Left ventricle myocardium superior (tissue), 1 donor: ENCODE results near the gene MEGF11. TPM values are rescaled to one million over a fixed set of nuclear protein-coding genes. Genes with fewer than 3 reads are reported as not detected.

Source experiments
- ATAC-seq: fragments of 200-7000 bp; cut with Tn5 transposase; one replicate; pipeline ENCODE4 v1.9.1; 2020; ENCODE audit warnings: mild to moderate bottlenecking, moderate library complexity
- DNase-seq: peaks from one replicate; pipeline ENCODE4 v3.0.0-alpha.2; 2020
- intact Hi-C: fragments of 100-400 bp; cut with micrococcal nuclease; formaldehyde crosslinking; loops from one replicate; pipeline ENCODE4 v1.11.0; 2022
- total RNA-seq: library from RNA; stranded (reverse); fragmentation: NEBNext Ultra II Directional; extraction: Animal tissue kit (Norgen Biotek cat#: 25700); gene quantifications from one replicate; pipeline ENCODE4 v1.2.1, GENCODE V29; 2021
- donor health status: DM: no; HTN: yes; CAD: no; lungs with severe emphysema.

The MEGF11 gene
- total RNA-seq, 1 donor from 2014 or later, result not detected

DNA sequence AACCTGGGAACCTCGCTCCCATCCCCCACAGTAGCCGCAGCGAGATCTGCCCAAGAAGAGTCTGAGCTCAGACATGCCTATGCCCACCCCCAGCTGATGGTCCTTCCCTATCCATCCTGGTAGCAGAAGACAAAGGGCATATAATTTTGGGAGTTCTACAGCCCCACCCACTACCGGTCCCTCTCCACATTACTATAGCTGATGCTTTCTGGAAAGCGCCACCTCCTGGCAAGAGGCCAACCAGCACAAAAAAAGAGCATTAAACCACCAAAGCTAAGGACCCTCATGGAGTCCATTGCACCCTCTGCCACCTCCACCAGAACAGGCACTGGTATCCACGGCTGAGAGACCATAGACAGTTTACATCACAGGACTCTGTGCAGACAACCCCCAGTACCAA lies 168.4 kb downstream of the MEGF11 start:
- DNase-seq, result no peak

GRCh38 chr15:66084704-66085103 lies 168.8 kb downstream of the MEGF11 start:
- ATAC-seq, result no peak
- intact Hi-C loops, result no loop called here
- no peak for DNase-seq

More for the DNA sequence above, 168.4 kb downstream of the MEGF11 start:
- ATAC-seq, result no peak
- intact Hi-C loops, result no loop called here

DNA sequence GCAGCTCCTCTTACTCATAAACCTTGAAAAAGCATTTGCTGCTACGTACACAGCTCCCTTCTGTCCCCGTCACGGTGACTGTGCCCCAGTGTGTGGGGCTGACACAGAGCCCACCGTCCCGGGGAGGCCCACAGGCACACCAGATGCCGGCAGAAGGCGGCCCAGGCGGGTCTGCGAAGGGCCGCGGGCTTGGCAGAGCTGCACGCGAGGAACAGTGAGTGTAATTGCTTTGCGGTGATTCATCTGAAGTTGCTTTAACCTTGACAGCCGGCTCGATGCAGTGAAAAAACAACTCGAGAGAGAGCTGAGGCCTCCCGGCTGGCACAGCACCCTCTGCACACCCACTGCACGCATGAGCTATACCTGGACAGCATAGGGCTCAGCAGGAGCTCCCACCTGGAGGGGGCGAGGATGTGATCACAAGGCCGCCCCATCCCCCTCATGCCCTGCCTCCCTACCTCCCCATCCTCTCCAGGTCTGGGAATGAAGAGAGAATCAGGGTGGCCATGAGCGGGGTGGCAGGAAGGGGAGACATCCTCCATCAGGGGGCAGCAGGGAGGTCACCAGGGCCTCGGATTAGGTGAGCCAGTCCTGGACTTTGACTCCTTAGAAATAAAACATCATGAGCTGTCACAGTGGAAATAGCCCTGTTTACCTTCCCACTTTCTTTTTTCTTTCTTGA lies 172.7 kb downstream of the MEGF11 start:
- intact Hi-C loops, result no loop called here
- ATAC-seq, result peak; percentile 37
- no peak for DNase-seq

DNA sequence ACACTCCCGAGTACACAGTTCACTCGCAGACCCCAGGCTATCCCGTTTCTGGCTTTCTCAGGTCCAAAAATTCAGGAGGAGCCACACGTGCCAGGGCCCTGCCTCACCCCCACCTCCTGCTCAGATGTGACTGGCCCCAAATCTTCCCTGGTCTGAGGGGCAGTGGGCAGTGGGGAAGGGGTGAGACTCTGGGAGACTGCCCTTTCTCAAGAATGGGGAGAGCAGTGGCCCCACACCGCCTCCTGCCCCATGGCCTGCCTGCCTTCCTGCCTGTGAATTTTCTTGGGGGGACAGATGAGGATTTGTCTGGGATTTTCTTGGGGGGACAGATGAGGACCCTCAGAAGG lies 174.6 kb downstream of the MEGF11 start:
- intact Hi-C loops, result no loop called here
- DNase-seq, result no peak
- ATAC-seq, result no peak

DNA sequence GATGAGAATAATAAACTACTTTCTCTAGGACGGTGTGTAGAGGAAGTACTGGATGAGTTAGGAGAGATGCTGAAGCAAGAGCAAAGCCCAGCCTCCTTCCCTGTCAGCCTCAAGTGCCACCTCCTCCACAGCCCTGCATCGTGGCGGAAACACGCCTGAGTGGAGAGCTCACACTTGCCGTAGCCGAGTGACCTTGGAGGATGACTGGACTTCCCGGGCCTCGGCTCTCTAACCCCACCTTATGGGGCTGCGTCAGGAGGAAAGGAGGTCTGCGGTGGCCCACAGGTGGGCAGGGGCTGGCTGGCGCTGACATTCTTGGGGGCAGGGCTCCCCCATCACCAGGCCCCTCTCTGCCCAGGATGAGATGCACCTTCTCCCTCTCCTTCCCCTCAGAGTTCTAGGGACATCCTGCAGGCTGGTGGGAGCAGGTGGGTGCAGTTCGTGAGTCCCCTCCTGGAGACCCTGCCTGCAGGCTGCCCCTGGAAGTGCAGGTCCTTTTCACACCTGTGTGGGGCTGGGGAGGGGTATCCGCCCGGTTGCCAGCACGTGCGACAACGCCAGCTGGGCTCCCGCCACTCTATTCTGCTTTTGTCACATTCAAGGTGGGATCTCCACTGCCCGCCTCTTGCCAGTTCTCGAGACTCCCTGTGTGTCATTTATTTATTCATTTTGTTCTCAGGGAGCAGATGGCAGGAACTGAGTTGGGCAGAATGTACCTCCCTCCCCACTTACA lies 175.2 kb downstream of the MEGF11 start:
- DNase-seq (no peak), ATAC-seq (no peak)
- intact Hi-C loops, result no loop called here

DNA sequence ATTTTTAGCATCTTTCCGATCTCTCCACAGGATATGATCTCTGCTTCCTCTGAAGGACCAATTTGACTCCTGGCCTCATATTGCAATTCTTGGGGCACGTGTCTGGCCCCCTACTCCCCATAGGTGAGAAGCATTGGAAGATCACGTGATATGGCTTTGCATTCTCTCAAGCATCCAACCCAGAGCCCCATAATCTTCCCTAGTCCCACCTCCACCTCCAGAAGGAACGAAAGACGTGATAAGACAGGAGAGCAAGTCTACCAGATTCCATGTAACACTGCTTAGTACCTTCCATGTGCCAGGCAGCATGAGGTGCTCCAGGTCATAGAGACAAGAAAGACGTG lies 176.3 kb downstream of the MEGF11 start:
- DNase-seq (no peak), ATAC-seq (no peak)
- intact Hi-C loops, result no loop called here

- no peak for DNase-seq
- no peak for ATAC-seq
- intact Hi-C loops, result no loop called here
Observed at GRCh38 chr15:66076591-66077319, 176.8 kb downstream of the MEGF11 start.

DNA sequence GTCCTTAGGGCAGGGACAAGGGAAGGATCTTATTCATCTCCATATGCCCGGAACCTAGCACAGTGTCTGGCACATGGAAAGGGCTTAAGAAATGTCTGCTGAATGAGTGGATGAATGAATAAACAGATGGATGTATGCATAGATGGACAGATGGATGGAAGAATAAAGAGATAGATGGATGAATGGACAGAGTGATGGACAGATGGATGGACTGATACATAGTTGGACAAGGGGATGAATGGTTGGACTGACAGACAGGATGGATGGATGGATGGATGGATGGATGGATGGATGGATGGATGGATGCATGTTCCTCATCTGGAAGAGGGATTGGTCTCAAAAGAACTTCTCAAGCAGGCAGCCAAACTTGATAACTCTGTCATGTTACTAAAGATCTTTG lies 177.6 kb downstream of the MEGF11 start:
- intact Hi-C loops, result no loop called here
- DNase-seq, result no peak
- ATAC-seq, result no peak

- DNase-seq, result no peak
- ATAC-seq, result peak; percentile 65
- intact Hi-C loops, result no loop called here
Observed at GRCh38 chr15:66072616-66073361, 180.8 kb downstream of the MEGF11 start.

DNA sequence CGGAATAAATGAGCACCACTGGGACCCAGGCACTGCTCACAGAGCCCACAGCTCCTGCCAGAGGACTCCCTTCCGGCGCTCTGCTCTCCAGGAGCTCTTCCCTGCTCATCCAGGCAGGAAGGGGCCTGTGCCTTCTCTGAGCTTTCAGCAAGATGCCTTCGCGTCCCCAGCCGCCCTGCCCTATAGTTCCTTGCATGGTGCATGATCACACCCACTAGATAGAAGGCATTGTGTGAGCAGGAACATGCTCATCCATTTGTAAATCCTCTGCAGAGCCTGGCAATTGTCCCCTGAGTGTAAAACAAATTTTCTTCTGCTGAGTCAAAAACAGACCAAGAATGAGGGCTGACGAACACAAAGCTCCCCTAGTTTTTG lies 181.6 kb downstream of the MEGF11 start:
- ATAC-seq (no peak), DNase-seq (no peak)
- intact Hi-C loops, result no loop called here

GRCh38 chr15:66071160-66071920 lies 182.2 kb downstream of the MEGF11 start:
- no peak for ATAC-seq
- no peak for DNase-seq

DNA sequence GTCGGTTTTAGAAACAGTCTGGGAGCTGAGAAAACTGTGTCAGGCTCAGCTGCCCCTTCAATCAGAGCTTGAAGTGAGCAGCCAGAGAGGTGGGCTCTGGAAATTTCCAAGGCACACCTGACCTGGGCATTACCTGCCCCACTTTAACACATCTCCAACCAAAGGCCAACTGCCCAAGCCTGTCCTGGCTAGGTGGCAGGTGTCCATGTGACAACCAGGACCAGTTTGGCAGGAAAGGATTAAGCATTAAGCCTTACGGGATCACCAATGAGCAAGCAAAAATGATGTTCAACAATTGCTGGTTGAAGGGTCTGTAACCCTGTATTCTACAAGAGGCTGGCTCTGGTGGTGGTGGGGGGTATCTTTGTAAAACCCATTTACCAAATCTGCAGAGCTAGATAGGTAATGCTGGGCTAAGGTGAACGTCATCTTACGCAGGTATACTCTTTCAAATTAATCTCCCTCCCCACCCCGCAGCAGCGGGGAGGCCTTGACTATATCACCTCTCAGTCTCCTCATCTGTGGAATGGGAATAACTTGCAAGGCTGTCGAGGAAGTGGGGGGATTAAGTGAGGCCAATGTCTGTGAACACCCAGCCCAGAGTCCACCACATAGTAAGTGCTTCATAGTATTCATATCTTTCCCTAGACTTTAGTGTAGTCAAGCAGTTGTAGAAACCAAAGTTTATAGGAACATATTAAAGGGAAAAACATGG lies 183.2 kb downstream of the MEGF11 start:
- ATAC-seq (no peak), DNase-seq (no peak)
- intact Hi-C loops, result no loop called here

More at GRCh38 chr15:66071160-66071920, 182.2 kb downstream of the MEGF11 start:
- intact Hi-C loops, result no loop called here

- DNase-seq (no peak), ATAC-seq (no peak)
- intact Hi-C loops, result no loop called here
Observed at GRCh38 chr15:66069751-66070150, 183.8 kb downstream of the MEGF11 start.

DNA sequence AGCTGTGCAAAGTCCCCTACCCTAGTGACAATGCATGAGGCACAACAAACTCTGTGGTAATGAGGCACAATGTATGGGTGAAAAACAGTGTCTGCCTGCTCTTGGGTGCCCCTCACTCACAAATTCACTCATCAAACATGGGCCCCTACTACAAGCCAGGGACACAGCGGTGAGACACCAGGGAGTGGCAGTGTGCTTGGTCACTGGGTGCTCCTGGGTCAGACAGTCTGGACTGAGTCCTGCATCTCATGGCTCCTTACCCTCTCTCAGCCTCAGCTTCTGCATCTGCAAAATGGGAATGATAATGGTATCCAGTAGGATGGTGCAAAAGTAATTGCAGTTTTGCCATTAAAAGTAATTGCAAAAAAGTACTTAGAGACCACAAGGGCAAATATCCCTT lies 184.7 kb downstream of the MEGF11 start:
- intact Hi-C loops, result no loop called here
- DNase-seq (no peak), ATAC-seq (no peak)

- ATAC-seq, result no peak
- intact Hi-C loops, result no loop called here
- DNase-seq, result no peak
Observed at GRCh38 chr15:66067687-66068086, 185.9 kb downstream of the MEGF11 start.

DNA sequence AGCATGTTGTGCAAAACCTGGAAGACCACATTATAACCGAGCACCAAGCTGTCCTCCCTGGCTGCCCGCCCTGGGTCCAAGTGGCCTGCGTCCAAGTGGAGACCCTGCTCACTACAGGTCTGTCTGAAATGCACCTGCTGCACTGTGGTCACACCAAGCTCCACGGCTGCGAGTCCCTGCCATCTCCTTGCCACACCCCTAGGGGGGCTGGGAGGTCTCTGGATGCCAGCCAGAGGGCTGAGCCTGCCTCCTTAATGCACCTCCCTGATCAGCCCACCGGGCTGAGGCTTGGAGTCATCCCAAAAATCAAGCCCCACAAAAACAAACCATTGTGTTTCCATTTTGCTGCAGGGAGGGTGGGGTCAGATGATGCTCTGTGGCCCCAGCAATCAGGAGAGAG lies 187.1 kb downstream of the MEGF11 start:
- no peak for ATAC-seq
- intact Hi-C loops, result no loop called here
- DNase-seq, result no peak

GRCh38 chr15:66066005-66066404 lies 187.5 kb downstream of the MEGF11 start:
- DNase-seq (no peak), ATAC-seq (peak; percentile 57)
- intact Hi-C loops, result no loop called here

- intact Hi-C loops, result no loop called here
- DNase-seq (no peak), ATAC-seq (no peak)
Observed at GRCh38 chr15:66065325-66065724, 188.2 kb downstream of the MEGF11 start.

DNA sequence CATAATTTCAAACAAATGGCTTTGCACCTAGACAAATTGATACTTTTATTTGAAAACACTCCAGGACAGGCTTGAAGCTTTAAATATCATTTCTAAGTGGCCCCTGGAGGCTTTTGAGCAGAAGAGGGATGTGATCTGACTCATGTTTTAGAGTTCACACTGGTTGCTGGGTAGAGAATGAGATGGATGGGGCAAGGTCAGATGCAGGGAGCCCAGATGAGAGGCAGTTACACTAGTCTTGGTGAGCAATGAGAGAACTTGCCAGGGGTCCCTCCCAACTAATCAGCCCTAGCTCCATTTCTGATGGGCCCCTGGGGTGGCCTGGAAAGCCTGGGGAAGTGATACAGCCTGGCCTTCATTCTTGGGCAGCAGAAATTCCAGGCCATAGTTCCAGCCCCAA lies 190.4 kb downstream of the MEGF11 start:
- intact Hi-C loops, result no loop called here
- ATAC-seq (no peak), DNase-seq (no peak)
